SK-N-MC (cell line): ENCODE measurements around the gene ARHGAP22.

Experiments used
- EZH2 ChIP-seq: fragments of 200-600 bp; sonication (generic); IDR thresholded peaks from one replicate; pipeline ENCODE4 v1.6.1; 2017; ENCODE audit warnings: antibody characterized with exemption
- POLR2AphosphoS5 ChIP-seq: IDR thresholded peaks from 2 replicates; pipeline ENCODE4 v1.6.1; 2012; ENCODE audit warnings: mild to moderate bottlenecking, low read depth, low read length, borderline replicate concordance

DNA sequence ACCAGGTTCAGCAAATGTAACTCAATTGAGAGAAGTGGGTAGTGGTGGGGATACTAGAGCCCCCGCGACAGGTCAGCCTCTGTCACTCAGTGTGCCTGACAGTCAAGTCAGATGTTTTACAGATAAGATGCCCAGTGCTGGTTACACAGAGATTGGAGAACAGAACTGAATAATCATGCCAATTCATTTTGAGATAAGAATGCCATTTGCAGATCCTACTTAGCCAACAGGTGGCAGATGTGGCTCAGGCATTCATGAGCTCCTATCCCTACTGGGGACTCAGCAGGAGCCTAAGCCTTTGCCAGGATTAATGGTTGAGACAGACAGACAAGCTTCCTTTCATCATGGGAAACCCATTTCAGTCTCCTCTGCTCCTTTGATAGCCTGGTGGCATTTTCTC lies 160.6 kb downstream of the ARHGAP22 start:
- no peak for TF ChIP-seq EZH2
- no peak for TF ChIP-seq POLR2AphosphoS5
